ENCODE results near the gene SLC45A1.
A peak's percentile ranks its signal among the peaks of the same experiment; 100 is the strongest.
"Not testable (repeated sequence)": the region's sequence is repeated elsewhere in the genome, so short reads cannot be mapped to it uniquely, and the experiment has no call there.

The SLC45A1 gene

GRCh38 chr1:8317647-8318381 is at the start of gene SLC45A1:
Gene SLC45A1, plus strand, starts transcription at chr1:8318114. Its CDS starts 6,216 bp downstream, at chr1:8324330.
- DNase-seq (ENCODE audit: low read depth in 2 of 2), result peak; percentile 55 to 62

GRCh38 chr1:8273036-8273435 is 44.9 kb upstream of the SLC45A1 start:
- DNase-seq (ENCODE audit: low read depth in 2 of 2), result no peak

- no peak for DNase-seq (ENCODE audit: low read depth in 2 of 2)
Observed at GRCh38 chr1:8274352-8274751, 43.6 kb upstream of the SLC45A1 start.

GRCh38 chr1:8276173-8276914 is 41.6 kb upstream of the SLC45A1 start:
- no peak for DNase-seq (ENCODE audit: low read depth in 2 of 2)

- no peak for DNase-seq (ENCODE audit: low read depth in 2 of 2)
Observed at GRCh38 chr1:8276932-8277331, 41.0 kb upstream of the SLC45A1 start.

- not testable (repeated sequence) for DNase-seq (ENCODE audit: low read depth in 2 of 2)
Observed at GRCh38 chr1:8278677-8279076, 39.2 kb upstream of the SLC45A1 start.

GRCh38 chr1:8281843-8282509 is 35.9 kb upstream of the SLC45A1 start:
- no peak for DNase-seq (ENCODE audit: low read depth in 2 of 2)

- DNase-seq (ENCODE audit: low read depth in 2 of 2), result no peak
Observed at GRCh38 chr1:8283058-8283884, 34.6 kb upstream of the SLC45A1 start.

- DNase-seq (ENCODE audit: low read depth in 2 of 2), result no peak
Observed at GRCh38 chr1:8284127-8284526, 33.8 kb upstream of the SLC45A1 start.

GRCh38 chr1:8285103-8285502 is 32.8 kb upstream of the SLC45A1 start:
- DNase-seq (ENCODE audit: low read depth in 2 of 2), result no peak

- DNase-seq (ENCODE audit: low read depth in 2 of 2), result no peak
Observed at GRCh38 chr1:8285965-8286364, 31.9 kb upstream of the SLC45A1 start.

GRCh38 chr1:8293118-8293517 is 24.8 kb upstream of the SLC45A1 start:
- no peak for DNase-seq (ENCODE audit: low read depth in 2 of 2)

GRCh38 chr1:8293641-8294169 is 24.2 kb upstream of the SLC45A1 start:
- DNase-seq (ENCODE audit: low read depth in 2 of 2), result no peak

- DNase-seq (ENCODE audit: low read depth in 2 of 2), result no peak
Observed at GRCh38 chr1:8294170-8294697, 23.7 kb upstream of the SLC45A1 start.

GRCh38 chr1:8297245-8297644 is 20.7 kb upstream of the SLC45A1 start:
- no peak for DNase-seq (ENCODE audit: low read depth in 2 of 2)

GRCh38 chr1:8299963-8300362 is 18.0 kb upstream of the SLC45A1 start:
- DNase-seq (ENCODE audit: low read depth in 2 of 2), result no peak

GRCh38 chr1:8302081-8302956 is 15.6 kb upstream of the SLC45A1 start:
- DNase-seq (ENCODE audit: low read depth in 2 of 2), result no peak

GRCh38 chr1:8303141-8303540 is 14.8 kb upstream of the SLC45A1 start:
- no peak for DNase-seq (ENCODE audit: low read depth in 2 of 2)

- DNase-seq (ENCODE audit: low read depth in 2 of 2), result no peak
Observed at GRCh38 chr1:8303876-8304275, 14.0 kb upstream of the SLC45A1 start.

- DNase-seq (ENCODE audit: low read depth in 2 of 2), result no peak
Observed at GRCh38 chr1:8307628-8308027, 10.3 kb upstream of the SLC45A1 start.
